HAP-1 (cell line): ENCODE measurements around the gene MRPL48.
A peak's percentile ranks its signal among the peaks of the same experiment; 100 is the strongest.
"Not testable (repeated sequence)": the region's sequence is repeated elsewhere in the genome, so short reads cannot be mapped to it uniquely, and the experiment has no call there.

Source experiments
- DNase-seq, 2 experiments: peaks; one replicate each; pipeline ENCODE4 v3.0.0-alpha.2; 2016 to 2020; ENCODE audit warnings: low spot score in 2 of 2
- H3K27me3 ChIP-seq: fragments of 250-450 bp; sonication (Bioruptor Pico); 2 replicates; pipeline ENCODE4 v1.5.1; 2020; ENCODE audit warnings: low read depth, mild to moderate bottlenecking, moderate library complexity
- H3K36me3 ChIP-seq: fragments of 250-450 bp; sonication (Bioruptor Pico); replicated peaks from 2 replicates; pipeline ENCODE4 v1.5.1; 2020; ENCODE audit warnings: mild to moderate bottlenecking
- H3K4me1 ChIP-seq: fragments of 250-450 bp; sonication (Bioruptor Pico); 2 replicates; pipeline ENCODE4 v1.5.1; 2020; ENCODE audit warnings: mild to moderate bottlenecking
- H3K4me3 ChIP-seq: fragments of 250-450 bp; sonication (Bioruptor Pico); 2 replicates; pipeline ENCODE4 v1.5.1; 2020; ENCODE audit warnings: mild to moderate bottlenecking, moderate library complexity
- H3K9me3 ChIP-seq: fragments of 250-450 bp; sonication (Bioruptor Pico); 2 replicates; pipeline ENCODE4 v1.5.1; 2020; ENCODE audit warnings: mild to moderate bottlenecking, moderate library complexity
- in situ Hi-C: fragments of 300-500 bp; cut with MboI; formaldehyde crosslinking; loops from 3 replicates; pipeline ENCODE4 v1.14.3; 2020; ENCODE audit warnings: low sequenced_read_pairs, inconsistent platforms, mixed read lengths

The MRPL48 gene

DNA sequence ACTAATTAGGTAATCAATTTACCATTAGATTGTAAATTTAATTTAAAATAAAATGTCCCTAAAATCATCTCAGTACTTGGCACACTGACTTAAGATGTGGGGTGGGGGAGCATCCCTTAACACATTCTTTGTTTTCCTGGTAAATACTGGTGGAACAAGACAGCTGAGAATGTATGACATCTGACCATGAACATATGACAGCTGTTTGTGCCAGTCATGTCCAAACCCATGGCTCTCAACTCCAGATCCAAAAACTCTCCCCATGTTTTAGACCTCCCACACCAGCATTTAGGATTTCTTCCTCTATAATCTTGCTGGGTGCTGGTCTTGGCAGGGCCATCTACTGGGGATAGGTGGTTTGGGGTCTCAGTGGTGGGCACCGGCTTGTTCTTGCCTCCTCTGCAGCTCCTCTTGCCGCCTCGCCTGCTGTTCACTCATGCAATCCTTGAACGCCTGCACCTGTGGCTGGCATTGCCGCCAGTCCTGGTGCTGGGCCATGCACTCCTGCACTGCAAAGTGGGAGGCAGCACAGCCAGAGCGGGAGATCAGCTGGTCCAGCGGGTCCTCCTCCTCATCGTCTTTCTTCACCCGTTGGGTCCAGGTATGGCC lies 85.2 kb downstream of the MRPL48 start:
- Histone ChIP-seq H3K36me3 (peaks cover 56% of the 10 kb centered on the region), H3K9me3 (no peaks in the 10 kb centered on the region), H3K27me3 (no peaks in the 10 kb centered on the region), H3K4me1 (peaks cover 20% of the 10 kb centered on the region), H3K4me3 (no peak overlapping the region)
- in situ Hi-C loops, result no loop called here
- no peak for DNase-seq

DNA sequence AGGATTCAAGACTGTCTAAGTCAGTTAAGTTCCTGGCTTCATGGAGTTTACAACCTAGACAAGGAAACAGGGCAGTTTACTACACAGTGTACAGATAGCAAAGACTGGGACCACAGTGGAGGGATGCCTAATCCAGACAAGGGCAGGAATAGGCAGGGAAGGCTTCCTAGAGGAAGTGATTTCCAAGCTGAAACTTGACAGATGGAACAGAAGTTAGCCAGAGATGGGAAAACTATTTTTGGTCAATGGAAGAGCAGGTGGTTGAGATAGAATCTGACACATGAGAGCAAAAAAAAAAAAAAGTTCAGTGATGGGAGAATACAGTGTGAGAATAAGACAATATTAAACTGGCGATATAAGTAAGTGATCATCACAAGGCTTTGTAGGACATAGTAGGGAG lies 87.7 kb downstream of the MRPL48 start:
- Histone ChIP-seq H3K36me3 (peaks cover 48% of the 10 kb centered on the region), H3K4me3 (peak overlapping the region; percentile 74), H3K9me3 (no peaks in the 10 kb centered on the region), H3K4me1 (peaks cover 19% of the 10 kb centered on the region), H3K27me3 (no peaks in the 10 kb centered on the region)
- in situ Hi-C loops, result no loop called here
- DNase-seq, result no peak

DNA sequence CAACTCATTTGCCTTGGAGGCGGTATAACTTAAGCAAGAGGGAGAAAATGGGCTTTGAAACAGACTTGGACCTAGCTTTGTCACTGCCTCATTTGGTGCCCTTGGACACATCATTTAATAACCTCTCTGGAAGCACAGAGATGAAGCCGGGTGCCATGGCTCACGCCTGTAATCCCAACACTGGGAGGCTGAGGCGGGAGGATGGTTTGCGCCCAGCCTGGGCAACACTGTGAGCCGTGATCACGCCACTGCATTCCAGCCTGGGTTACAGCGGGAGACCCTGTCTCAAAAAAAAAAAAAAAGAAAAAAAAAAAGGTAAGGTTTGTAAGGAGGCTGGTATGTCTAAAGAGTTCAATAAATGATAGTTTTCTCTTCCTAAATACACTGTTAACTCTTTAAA lies 88.2 kb downstream of the MRPL48 start:
- in situ Hi-C loops, result no loop called here
- Histone ChIP-seq H3K4me1 (peaks cover 19% of the 10 kb centered on the region), H3K9me3 (no peaks in the 10 kb centered on the region), H3K36me3 (peaks cover 48% of the 10 kb centered on the region), H3K27me3 (no peaks in the 10 kb centered on the region), H3K4me3 (peak overlapping the region; percentile 74)
- DNase-seq, result peak in 1 of 2 experiments; percentile 42

DNA sequence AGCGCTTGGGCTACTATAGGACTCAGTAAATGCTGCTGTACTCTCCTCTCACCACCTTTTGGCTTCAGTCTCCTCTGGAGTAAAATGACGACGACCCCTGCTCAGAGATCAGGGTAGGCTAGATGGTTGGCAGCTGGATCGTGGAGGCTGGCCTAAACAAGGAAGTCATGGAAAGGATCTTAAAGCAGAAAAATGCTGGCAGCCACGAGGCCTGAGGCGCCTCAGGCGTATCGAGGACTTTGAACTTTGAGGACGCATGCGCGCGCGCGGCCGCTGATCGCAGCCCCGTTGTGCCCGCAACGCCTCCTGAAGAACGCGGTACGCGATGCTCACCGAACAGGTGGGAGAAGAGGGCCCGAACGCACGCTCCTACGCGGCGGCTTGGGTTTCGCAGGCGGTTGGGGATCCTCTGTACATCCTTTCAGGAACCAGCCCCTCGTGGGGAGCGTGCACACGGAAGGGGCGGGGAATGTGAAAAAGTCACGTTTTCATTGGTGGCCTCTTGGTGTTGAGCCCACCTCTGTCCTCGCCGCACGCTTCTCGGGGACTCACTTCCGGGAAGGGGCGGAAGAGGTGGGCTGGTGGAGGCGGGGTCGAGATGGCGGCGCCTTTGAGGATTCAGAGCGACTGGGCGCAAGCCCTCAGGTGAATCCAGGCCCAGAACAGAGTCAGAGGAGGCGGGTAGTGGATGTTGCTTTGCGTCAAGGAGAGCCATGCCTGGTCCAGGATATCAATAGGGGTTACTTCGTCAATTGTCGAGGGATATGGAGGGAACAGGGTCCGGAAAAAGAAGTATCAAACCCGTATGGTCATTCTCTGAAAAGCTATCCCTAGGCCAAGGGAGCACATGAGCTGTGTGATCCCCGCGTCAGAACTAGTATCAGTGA lies 89.0 kb downstream of the MRPL48 start, which contains the start of the genes COA4 and PAAF1:
Gene COA4 (minus strand): TSS at position 423 of the 887 bp plus-strand sequence. CDS start 3,468 bp downstream, outside the sequence.
Gene PAAF1 (plus strand): TSS at position 576 of the 887 bp plus-strand sequence. CDS start 23 bp downstream, at position 599.
- H3K27me3 ChIP-seq, result no peaks in the 10 kb centered on the region
- peak; percentile 97 for DNase-seq
- no peaks in the 10 kb centered on the region for H3K9me3 ChIP-seq
- peak within 1 kb of the TSS; percentile 74 for H3K4me3 ChIP-seq
- H3K36me3 ChIP-seq, result peaks cover 40% of the 10 kb centered on the region
- in situ Hi-C loops, result no loop called here
- H3K4me1 ChIP-seq, result peaks cover 19% of the 10 kb centered on the region

DNA sequence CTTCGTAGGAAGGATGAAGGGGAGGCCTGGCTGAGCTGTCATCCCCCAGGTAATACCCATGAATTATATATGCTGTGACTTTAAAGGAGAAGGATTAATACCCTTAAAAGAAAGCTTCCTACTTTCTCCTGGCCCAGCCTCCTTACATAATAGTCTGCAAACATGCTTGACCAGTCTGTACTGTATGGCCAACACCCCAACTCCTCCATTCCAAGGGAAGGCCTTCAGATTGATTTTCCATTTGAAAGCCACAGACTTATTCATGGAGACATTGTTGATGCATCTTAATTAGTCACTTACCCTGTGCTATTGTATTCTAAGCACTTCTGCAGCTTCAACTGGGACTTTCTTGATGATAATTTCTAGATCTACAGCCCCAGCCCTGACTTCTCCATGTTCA lies 91.1 kb downstream of the MRPL48 start:
- peaks cover 23% of the 10 kb centered on the region for H3K36me3 ChIP-seq
- H3K4me3 ChIP-seq, result no peak overlapping the region
- peaks cover 19% of the 10 kb centered on the region for H3K4me1 ChIP-seq
- H3K27me3 ChIP-seq, result no peaks in the 10 kb centered on the region
- in situ Hi-C loops, result no loop called here
- H3K9me3 ChIP-seq, result no peaks in the 10 kb centered on the region
- DNase-seq, result no peak

DNA sequence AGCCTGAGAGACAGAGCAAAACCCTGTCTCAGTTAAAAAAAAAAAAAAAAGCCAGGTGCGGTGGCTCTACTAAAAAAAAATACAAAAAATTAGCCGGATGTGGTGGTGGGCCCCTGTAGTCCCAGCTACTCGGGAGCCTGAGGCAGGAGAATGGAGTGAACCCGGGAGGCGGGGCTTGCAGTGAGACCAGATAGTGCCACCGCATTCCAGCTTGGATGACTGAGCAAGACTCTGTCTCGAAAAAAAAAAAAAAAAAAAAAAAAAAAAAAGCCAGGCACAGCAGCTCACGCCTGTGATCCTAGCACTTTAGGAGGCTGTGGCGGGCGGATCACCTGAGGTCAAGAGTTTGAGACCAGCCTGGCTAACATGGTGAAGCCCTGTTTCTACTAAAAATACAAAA lies 92.8 kb downstream of the MRPL48 start:
- in situ Hi-C loops, H3K4me3 ChIP-seq, H3K9me3 ChIP-seq, H3K36me3 ChIP-seq, DNase-seq, H3K27me3 ChIP-seq: not testable (repeated sequence)
- peaks cover 16% of the 10 kb centered on the region for H3K4me1 ChIP-seq

DNA sequence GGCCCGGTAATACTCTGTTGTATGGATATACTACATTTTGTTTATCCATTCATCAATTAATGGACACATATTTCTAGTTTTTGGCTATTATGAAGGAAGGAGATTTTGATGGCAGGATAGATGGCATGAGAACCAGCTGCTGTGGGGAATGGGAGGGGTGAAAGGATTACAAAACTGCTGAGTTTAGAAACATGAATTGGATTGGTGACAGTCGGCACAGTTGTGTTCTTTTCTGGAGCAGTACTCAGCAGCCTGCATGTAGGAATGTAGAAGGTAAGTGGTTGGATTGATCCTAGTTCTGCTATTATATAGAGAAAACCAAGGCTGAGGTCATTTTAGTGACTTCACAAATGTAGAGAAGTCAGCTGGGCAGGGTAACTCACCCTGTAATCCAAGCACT lies 96.2 kb downstream of the MRPL48 start:
- in situ Hi-C loops, result no loop called here
- no peaks in the 10 kb centered on the region for H3K27me3 ChIP-seq
- no peaks in the 10 kb centered on the region for H3K4me1 ChIP-seq
- H3K36me3 ChIP-seq, result peaks cover 11% of the 10 kb centered on the region
- no peaks in the 10 kb centered on the region for H3K9me3 ChIP-seq
- H3K4me3 ChIP-seq, result no peak overlapping the region
- no peak for DNase-seq

DNA sequence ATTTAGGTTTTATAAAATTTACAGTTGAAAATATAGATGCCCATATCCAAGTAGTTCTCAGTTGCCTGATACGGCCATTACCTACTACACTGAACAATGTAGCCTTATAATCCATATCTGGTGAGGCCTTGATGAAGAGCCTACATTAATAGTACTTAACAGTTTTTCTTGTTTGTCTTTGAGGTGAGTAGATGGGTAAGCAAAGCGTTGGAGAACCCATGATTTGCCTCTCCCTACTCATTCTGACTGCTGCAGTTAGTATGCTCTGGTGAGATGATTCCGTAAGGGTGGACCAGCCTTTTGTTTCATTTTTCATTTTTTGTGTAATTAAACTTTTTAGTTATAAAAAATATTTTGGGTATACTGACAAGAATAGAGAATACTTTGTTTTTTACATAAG lies 100.6 kb downstream of the MRPL48 start:
- Histone ChIP-seq H3K9me3 (no peaks in the 10 kb centered on the region), H3K27me3 (no peaks in the 10 kb centered on the region), H3K4me3 (no peak overlapping the region), H3K36me3 (peaks cover 14% of the 10 kb centered on the region), H3K4me1 (no peaks in the 10 kb centered on the region)
- DNase-seq, result no peak
- in situ Hi-C loops, result no loop called here

DNA sequence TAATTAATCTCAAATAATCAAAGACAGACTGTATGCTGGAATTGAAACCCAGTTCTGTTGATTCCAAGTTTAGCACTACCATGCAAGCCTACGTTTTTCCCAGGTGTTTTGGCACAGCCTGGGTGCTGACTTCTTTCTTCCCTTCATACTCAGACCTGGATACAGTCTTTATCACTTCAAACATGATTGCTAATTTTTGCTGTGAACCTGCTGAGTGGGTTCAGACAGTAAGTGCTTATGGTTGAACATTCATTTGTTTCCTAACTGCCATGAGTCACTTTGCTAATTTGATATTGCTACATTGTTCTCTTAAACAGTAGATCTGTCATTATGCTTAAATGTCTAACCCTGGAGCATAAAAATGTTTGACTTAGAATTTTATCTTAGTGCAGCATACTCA lies 101.3 kb downstream of the MRPL48 start:
- no peak for DNase-seq
- H3K36me3 ChIP-seq, result peaks cover 14% of the 10 kb centered on the region
- no peaks in the 10 kb centered on the region for H3K4me1 ChIP-seq
- no peaks in the 10 kb centered on the region for H3K27me3 ChIP-seq
- no peak overlapping the region for H3K4me3 ChIP-seq
- H3K9me3 ChIP-seq, result no peaks in the 10 kb centered on the region
- in situ Hi-C loops, result no loop called here

DNA sequence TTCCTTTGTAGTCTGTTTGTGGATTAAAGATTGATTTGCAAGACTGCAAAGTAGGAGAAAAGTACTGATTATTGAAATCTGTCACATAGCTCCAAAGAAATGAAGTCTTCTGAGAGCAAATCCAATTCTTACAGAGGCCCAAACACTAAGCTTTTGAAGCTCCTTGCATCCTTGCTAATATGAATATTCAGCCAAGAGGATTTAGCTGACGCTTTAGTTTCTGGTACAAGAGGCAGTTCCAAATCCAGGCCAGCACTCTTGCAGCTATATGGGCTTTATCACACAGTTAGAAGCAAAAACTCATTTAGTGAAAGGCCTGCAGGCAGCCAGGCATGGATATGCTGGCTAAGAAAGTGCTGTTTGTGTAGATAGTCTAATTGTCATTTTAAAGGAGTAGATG lies 101.9 kb downstream of the MRPL48 start:
- DNase-seq, result no peak
- in situ Hi-C loops, result no loop called here
- Histone ChIP-seq H3K9me3 (no peaks in the 10 kb centered on the region), H3K4me3 (no peak overlapping the region), H3K36me3 (peaks cover 14% of the 10 kb centered on the region), H3K27me3 (no peaks in the 10 kb centered on the region), H3K4me1 (no peaks in the 10 kb centered on the region)

DNA sequence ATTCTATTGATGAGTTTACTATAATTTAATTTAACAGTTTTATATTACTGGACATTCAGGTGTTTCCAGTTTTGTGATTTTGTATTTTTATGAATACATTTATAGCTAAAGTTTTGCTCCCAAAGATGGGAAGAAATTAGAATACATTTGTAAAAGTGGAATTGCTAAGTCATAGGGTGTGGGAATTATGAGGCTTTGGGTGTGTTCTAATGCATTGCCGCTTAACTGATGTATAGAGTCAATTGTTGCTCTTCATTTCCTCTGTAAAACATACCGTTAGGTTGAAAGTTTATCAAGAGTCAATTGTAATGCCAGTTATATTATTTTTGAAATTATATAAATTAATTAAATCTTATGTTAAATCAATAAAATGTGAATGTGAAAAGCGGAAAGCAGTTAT lies 105.4 kb downstream of the MRPL48 start:
- in situ Hi-C loops, result no loop called here
- no peak for DNase-seq
- peaks cover 5% of the 10 kb centered on the region for H3K36me3 ChIP-seq

DNA sequence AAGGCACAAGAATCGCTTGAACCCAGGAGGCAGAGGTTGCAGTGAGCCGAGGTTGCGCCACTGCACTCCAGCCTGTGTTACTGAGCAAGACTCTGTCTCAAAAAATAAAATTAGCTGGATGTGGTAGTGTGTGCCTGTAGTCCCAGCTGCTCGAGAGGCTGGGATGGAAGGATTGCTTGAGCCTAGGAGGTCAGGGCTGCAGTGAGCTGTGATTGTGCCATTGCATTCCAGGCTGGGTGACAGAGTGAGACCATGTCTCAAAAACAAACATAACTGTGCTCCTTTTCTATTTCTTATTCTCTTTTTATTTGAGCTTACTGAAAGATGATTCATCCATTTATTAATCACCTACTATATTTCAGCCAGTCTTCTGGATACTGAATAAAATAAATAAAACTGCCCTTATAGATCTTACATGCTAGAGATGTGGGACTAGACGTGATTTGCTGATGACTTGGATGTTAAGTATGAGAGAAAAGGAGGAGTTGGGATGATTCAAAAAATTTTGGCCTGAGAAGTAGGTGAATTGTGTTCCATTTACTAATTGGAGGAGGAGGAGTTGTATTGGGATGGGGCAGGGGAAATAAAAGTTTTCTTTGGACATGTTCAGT lies 107.2 kb downstream of the MRPL48 start:
- Histone ChIP-seq H3K27me3 (no peaks in the 10 kb centered on the region), H3K9me3 (no peaks in the 10 kb centered on the region), H3K36me3 (peaks cover 6% of the 10 kb centered on the region), H3K4me1 (no peaks in the 10 kb centered on the region), H3K4me3 (no peak overlapping the region)
- no peak for DNase-seq
- in situ Hi-C loops, result no loop called here

More for the DNA sequence above, 105.4 kb downstream of the MRPL48 start:
- H3K4me1 ChIP-seq, result no peaks in the 10 kb centered on the region
- no peaks in the 10 kb centered on the region for H3K9me3 ChIP-seq
- H3K4me3 ChIP-seq, result no peak overlapping the region
- no peaks in the 10 kb centered on the region for H3K27me3 ChIP-seq

DNA sequence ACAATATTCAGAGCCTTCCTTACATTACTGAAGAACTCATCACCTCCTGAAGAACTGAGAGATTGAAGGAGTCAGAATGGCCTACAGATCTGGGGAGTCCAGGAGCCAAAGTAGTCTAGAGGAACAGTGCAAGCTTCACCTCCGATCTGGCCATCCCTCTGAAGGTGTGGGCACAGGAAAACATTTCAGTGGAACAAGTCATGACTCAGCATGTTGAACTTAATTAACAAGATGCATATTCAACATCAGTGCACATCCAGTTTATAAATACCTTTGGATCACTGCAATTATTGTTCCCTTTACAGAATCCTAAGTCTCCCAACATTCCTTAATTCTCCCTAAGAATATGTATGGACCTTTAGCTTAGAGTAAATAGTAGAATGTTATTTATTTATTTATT lies 114.6 kb downstream of the MRPL48 start:
- Histone ChIP-seq H3K4me1 (no peaks in the 10 kb centered on the region), H3K36me3 (peaks cover 19% of the 10 kb centered on the region), H3K27me3 (no peaks in the 10 kb centered on the region), H3K9me3 (no peaks in the 10 kb centered on the region), H3K4me3 (no peak overlapping the region)
- DNase-seq, result no peak
- in situ Hi-C loops, result no loop called here

DNA sequence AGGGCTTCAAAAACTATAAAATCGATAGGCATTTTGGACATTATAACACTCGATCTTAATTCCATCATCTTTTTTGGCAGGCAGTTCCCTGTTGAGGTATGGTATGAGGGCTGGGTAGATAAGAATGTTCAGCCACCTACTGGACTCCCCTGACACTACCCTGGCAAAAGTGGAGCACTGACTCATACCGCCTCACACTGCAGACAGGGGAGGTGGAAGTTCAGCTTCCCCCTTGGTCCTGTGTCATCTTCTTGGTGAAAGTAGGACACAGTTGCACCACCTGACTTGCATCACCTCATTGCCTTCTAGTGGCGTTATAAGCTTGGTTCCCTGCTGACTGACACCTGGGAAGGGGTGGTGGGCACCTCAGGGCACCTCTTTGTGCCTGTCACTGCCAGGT lies 119.5 kb downstream of the MRPL48 start:
- no peak for DNase-seq
- in situ Hi-C loops, result no loop called here
- H3K27me3 ChIP-seq, result no peaks in the 10 kb centered on the region
- peaks cover 9% of the 10 kb centered on the region for H3K36me3 ChIP-seq
- H3K9me3 ChIP-seq, result no peaks in the 10 kb centered on the region
- H3K4me3 ChIP-seq, result no peak overlapping the region
- H3K4me1 ChIP-seq, result no peaks in the 10 kb centered on the region
